Measurements from ENCODE around the gene FCN3.

Gene FCN3

DNA sequence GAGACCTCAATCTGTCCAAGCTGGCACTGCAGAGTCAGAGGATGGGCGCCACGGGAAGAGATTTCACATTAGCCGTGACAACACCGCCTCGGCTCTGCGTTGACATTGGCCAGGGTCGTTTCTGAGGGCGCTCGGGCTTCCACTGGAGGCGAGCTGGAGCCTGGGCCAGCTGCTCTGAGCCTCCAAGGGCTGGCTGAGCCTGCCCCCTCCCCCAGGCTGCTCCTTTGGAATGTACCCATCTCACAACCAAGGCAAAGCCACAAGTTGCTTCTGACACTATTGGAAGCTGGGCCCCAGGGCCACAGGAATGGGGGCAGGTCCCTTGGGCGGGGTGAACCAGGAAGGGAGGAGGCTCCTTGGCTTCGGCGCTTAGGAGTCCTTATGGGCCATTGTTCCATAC lies 30.4 kb upstream of the FCN3 start:
- no peak overlapping the region for H3K4me3 ChIP-seq (ENCODE audit: insufficient read depth, low read length, poor library complexity, severe bottlenecking)
- H3K9ac ChIP-seq (ENCODE audit: low read length) = no peak overlapping the region
- no peak overlapping the region for H3K4me2 ChIP-seq (ENCODE audit: low read depth, low read length, poor library complexity, severe bottlenecking)
- no peaks in the 10 kb centered on the region for H3K9me2 ChIP-seq (replicated peaks; ENCODE audit: insufficient read depth, low read length)
- H3K27ac ChIP-seq (ENCODE audit: low read depth, low read length) = no peak overlapping the region
- H4K20me1 ChIP-seq (ENCODE audit: low read depth, low read length) = no peaks in the 10 kb centered on the region
- no peaks in the 10 kb centered on the region for H3K9me3 ChIP-seq (ENCODE audit: insufficient read depth, low read length)
- no peaks in the 10 kb centered on the region for H3K27me3 ChIP-seq (ENCODE audit: low read length)
- no peaks in the 10 kb centered on the region for H3K79me2 ChIP-seq (ENCODE audit: insufficient read depth, low read length)
- H3K36me3 ChIP-seq (ENCODE audit: low read length) = 0 out of 2 replicates have a peak, but pooled peaks cover 3% of the 10 kb centered on the region
- no peak for TF ChIP-seq EZH2phosphoT487 (conservative IDR thresholded peaks at IDR 0.05; ENCODE audit: low read length)
- TF ChIP-seq, protein P1, sequence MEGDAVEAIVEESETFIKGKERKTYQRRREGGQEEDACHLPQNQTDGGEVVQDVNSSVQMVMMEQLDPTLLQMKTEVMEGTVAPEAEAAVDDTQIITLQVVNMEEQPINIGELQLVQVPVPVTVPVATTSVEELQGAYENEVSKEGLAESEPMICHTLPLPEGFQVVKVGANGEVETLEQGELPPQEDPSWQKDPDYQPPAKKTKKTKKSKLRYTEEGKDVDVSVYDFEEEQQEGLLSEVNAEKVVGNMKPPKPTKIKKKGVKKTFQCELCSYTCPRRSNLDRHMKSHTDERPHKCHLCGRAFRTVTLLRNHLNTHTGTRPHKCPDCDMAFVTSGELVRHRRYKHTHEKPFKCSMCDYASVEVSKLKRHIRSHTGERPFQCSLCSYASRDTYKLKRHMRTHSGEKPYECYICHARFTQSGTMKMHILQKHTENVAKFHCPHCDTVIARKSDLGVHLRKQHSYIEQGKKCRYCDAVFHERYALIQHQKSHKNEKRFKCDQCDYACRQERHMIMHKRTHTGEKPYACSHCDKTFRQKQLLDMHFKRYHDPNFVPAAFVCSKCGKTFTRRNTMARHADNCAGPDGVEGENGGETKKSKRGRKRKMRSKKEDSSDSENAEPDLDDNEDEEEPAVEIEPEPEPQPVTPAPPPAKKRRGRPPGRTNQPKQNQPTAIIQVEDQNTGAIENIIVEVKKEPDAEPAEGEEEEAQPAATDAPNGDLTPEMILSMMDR (IDR thresholded peaks at IDR 0.05; ENCODE audit: insufficient read depth, low read length, poor library complexity, severe bottlenecking) = no peak
- no peak overlapping the region for H2AFZ ChIP-seq (ENCODE audit: low read depth, low read length, severe bottlenecking)
- H3F3A ChIP-seq (ENCODE audit: insufficient read depth) = peaks cover 5% of the 10 kb centered on the region; the same call in 1 of the 2 replicates

DNA sequence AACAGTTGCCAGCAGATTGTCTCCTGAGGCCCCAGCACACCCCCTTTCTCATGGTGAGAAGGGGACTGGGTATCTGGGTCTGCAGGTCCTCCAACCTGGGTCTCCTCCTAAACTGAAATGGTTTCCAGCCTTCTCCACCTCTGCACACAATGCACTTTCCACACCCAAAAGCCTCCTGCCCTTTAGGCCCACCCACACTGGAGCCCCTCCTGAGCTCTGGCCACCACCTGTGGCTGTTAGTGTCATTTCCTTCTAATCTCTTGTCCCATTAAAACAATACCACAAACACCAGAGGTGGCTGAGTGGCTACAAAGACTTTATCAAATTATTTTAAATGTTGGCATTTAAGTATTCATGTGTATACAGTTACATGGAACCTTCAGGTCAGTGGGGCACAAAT lies 29.3 kb upstream of the FCN3 start:
- Histone ChIP-seq H3K79me2 (ENCODE audit: insufficient read depth, low read length) (no peaks in the 10 kb centered on the region), H3K4me2 (ENCODE audit: low read depth, low read length, poor library complexity, severe bottlenecking) (no peak overlapping the region), H3F3A (ENCODE audit: insufficient read depth) (peaks cover 5% of the 10 kb centered on the region; the same call in 1 of the 2 replicates), H3K27me3 (ENCODE audit: low read length) (no peaks in the 10 kb centered on the region), H3K9me3 (ENCODE audit: insufficient read depth, low read length) (no peaks in the 10 kb centered on the region), H3K9ac (ENCODE audit: low read length) (no peak overlapping the region), H3K36me3 (ENCODE audit: low read length) (0 out of 2 replicates have a peak, but pooled peaks cover 3% of the 10 kb centered on the region), H3K4me3 (ENCODE audit: insufficient read depth, low read length, poor library complexity, severe bottlenecking) (no peak overlapping the region), H3K27ac (ENCODE audit: low read depth, low read length) (0 out of 2 replicates have a peak overlapping the region, but pooled peaks have one; percentile 11), H2AFZ (ENCODE audit: low read depth, low read length, severe bottlenecking) (no peak overlapping the region), H4K20me1 (ENCODE audit: low read depth, low read length) (no peaks in the 10 kb centered on the region), H3K9me2 (replicated peaks; ENCODE audit: insufficient read depth, low read length) (no peaks in the 10 kb centered on the region)
- TF ChIP-seq, protein P1 (IDR thresholded peaks at IDR 0.05; ENCODE audit: insufficient read depth, low read length, poor library complexity, severe bottlenecking) = no peak
- TF ChIP-seq EZH2phosphoT487 (conservative IDR thresholded peaks at IDR 0.05; ENCODE audit: low read length) = no peak

DNA sequence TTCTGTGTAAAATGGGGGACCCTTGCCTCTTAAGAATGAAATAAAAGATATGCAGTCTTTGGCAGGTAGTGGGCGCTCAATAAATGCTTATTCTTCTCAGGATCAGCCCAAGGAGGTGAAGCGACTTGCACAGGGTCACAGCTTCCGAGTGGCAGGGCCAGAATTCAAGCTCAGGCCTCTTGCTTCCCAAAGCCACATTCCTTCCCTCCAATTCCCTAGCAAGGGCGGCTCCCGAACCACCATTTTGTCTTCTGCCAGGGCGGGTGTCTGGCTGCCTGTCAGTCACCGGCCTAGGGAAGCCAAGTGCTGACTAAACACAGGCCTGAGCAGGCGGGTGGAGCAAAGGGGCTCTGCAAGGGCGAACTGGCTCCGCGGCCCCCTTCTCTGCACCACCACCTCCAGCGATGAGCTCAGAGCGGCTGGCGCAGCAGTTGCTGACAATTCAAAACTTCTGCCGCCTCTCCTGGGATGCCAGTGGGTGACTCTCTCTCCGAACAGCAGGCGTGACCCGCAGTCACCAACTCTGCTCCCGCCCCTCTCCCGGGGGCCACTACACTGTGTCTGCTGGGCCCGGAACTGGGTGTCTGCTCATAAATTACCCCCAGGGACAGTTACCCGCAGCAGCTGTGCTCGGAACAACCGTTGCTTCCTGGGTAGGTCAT lies 28.6 kb upstream of the FCN3 start:
- Histone ChIP-seq H3F3A (ENCODE audit: insufficient read depth) (peaks cover 5% of the 10 kb centered on the region; the same call in 1 of the 2 replicates), H2AFZ (ENCODE audit: low read depth, low read length, severe bottlenecking) (no peak overlapping the region), H3K9me2 (replicated peaks; ENCODE audit: insufficient read depth, low read length) (no peaks in the 10 kb centered on the region), H3K27ac (ENCODE audit: low read depth, low read length) (0 out of 2 replicates have a peak overlapping the region, but pooled peaks have one; percentile 11), H4K20me1 (ENCODE audit: low read depth, low read length) (no peaks in the 10 kb centered on the region), H3K9ac (ENCODE audit: low read length) (no peak overlapping the region), H3K79me2 (ENCODE audit: insufficient read depth, low read length) (no peaks in the 10 kb centered on the region), H3K9me3 (ENCODE audit: insufficient read depth, low read length) (no peaks in the 10 kb centered on the region), H3K4me3 (ENCODE audit: insufficient read depth, low read length, poor library complexity, severe bottlenecking) (no peak overlapping the region), H3K4me2 (ENCODE audit: low read depth, low read length, poor library complexity, severe bottlenecking) (no peak overlapping the region), H3K36me3 (ENCODE audit: low read length) (no peaks in the 10 kb centered on the region), H3K27me3 (ENCODE audit: low read length) (no peaks in the 10 kb centered on the region)
- TF ChIP-seq, protein P1 (IDR thresholded peaks at IDR 0.05; ENCODE audit: insufficient read depth, low read length, poor library complexity, severe bottlenecking) = no peak
- TF ChIP-seq EZH2phosphoT487 (conservative IDR thresholded peaks at IDR 0.05; ENCODE audit: low read length) = no peak

Measured in SU-DHL-6 (cell line).